HFF-Myc (cell line): ENCODE measurements around the gene ZKSCAN8.
"Not testable (repeated sequence)": the region's sequence is repeated elsewhere in the genome, so short reads cannot be mapped to it uniquely, and the experiment has no call there.

Source experiments
- DNase-seq: peaks from one replicate; pipeline ENCODE4 v3.0.0-alpha.2; 2011; ENCODE audit warnings: low read depth; ENCODE audit errors: extremely low read depth
- H3K4me3 ChIP-seq: replicated peaks from 2 replicates; pipeline ENCODE4 v1.5.1; 2011; ENCODE audit warnings: low read depth, mild to moderate bottlenecking, control low read depth, low read length
- CTCF ChIP-seq: IDR thresholded peaks from 2 replicates; pipeline ENCODE4 v1.5.1; 2012; ENCODE audit warnings: mild to moderate bottlenecking, low read depth, low read length, control low read depth; ENCODE audit errors: missing control alignments

The ZKSCAN8 gene

DNA sequence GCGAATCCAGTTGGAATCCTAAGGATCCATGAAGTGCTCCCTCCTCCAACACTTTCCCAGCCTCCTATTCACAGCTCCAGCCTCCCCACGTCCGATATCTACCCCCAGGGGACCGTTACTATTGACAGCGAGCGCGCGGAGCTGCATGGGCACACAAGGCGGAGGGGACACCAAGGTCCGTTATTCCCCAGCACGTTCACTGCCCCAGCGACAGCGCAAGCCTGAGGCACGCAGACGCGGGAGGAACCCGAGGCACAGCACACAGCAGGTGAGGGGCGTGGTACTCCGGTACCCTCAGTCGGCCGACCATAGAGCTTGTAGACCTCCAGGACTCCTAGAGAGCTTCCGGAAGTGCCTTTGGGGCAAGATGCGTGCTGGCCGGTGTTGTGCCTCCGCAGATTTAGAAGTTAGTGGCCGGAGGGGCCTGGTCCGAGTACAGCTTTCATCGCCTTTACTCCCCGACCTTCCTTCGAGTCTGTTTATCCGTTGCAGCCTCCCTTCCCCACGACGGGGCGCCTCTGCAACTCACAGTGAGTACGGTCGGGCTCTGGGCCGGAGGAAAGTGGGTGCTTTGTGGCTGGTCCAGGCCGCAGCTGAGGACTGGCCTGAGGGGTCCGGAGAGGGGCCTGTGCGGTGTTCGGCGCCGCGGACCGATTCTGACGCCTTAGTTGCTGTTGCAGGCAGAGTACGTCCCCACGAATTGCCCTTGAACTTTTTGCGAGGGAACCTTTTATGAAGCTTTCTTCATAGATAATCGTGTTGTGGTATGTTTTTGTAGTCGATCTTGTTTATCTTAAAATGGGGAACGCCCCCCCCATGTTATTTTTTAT lies at the start of gene ZKSCAN8:
ZKSCAN8 (plus strand) TSS at position 384 of the 830 bp plus-strand sequence. CDS start 6,525 bp downstream, outside the sequence.
- H3K4me3 ChIP-seq: peak within 1 kb of the TSS; percentile 91
- no peak for TF ChIP-seq CTCF
- DNase-seq: peak; percentile 79

GRCh38 chr6:28102222-28102621 lies 39.5 kb upstream of the ZKSCAN8 start:
- DNase-seq, H3K4me3 ChIP-seq: not testable (repeated sequence)

- DNase-seq, H3K4me3 ChIP-seq: not testable (repeated sequence)
Measured at GRCh38 chr6:28102699-28103098, 39.0 kb upstream of the ZKSCAN8 start.

GRCh38 chr6:28104392-28105244 lies 37.1 kb upstream of the ZKSCAN8 start:
- DNase-seq: peak; percentile 44
- TF ChIP-seq CTCF: peak; percentile 36
- H3K4me3 ChIP-seq: peak overlapping the region; percentile 53

DNA sequence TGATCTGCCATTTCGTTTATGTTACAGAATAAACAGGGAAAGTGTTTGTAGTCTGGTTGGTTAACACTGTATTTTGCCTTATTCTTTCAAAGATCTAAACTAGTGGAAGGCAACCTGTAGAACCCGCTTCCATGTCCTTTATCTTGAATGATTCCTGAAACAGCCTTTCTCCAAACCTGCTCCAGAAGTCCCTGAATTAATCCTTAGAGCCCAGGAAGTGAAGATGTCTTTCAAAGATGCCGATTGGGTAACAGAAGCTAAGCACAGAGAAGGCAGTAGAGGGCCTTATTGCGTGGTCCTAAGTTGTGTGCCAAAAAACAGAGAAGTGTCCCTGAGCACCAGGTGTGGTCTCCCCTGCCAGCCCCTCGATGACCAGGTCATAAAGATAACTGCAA lies 36.4 kb upstream of the ZKSCAN8 start:
- H3K4me3 ChIP-seq: peak overlapping the region; percentile 53
- no peak for DNase-seq
- TF ChIP-seq CTCF: no peak

GRCh38 chr6:28107506-28107905 lies 34.2 kb upstream of the ZKSCAN8 start:
- TF ChIP-seq CTCF: no peak
- H3K4me3 ChIP-seq: no peak overlapping the region
- no peak for DNase-seq

GRCh38 chr6:28111964-28112363 lies 29.7 kb upstream of the ZKSCAN8 start:
- H3K4me3 ChIP-seq: no peak overlapping the region
- no peak for DNase-seq
- TF ChIP-seq CTCF: no peak
